NCI-H2107 (cell line): ENCODE data around the gene PLEKHO2.
"Not testable (repeated sequence)": the region's sequence is repeated elsewhere in the genome, so short reads cannot be mapped to it uniquely, and the experiment has no call there.

ENCODE experiments used
- DNase-seq: peaks from one replicate; lab custom pipeline; 2025; lab: John Stamatoyannopoulos, UW

PLEKHO2 gene, protein sequence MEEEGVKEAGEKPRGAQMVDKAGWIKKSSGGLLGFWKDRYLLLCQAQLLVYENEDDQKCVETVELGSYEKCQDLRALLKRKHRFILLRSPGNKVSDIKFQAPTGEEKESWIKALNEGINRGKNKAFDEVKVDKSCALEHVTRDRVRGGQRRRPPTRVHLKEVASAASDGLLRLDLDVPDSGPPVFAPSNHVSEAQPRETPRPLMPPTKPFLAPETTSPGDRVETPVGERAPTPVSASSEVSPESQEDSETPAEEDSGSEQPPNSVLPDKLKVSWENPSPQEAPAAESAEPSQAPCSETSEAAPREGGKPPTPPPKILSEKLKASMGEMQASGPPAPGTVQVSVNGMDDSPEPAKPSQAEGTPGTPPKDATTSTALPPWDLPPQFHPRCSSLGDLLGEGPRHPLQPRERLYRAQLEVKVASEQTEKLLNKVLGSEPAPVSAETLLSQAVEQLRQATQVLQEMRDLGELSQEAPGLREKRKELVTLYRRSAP

GRCh38 chr15:64841344-64842095, at the start of gene PLEKHO2:
PLEKHO2 (plus strand) TSS chr15:64841915; CDS start chr15:64842017, 102 bp downstream.
- DNase-seq, result peak; percentile 18

DNA sequence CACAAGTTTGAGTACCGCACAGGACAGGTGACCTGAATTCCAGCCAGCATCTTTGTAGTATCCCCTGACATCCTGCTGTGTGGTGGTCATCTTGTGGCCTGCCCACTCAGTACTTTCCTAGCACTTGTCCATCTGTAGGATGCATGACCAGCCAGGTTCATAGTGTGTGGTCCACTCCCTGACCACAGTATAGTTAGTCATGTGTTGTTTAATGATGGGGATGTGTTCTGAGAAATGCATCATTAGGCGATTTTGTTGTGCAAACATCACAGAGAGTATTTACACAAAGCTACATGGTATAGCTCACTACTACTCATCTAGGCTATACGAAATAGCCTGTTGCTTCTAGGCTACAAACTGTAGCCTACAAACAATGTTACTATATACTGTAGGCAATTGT, 49.4 kb upstream of the PLEKHO2 start:
- DNase-seq, result no peak

DNA sequence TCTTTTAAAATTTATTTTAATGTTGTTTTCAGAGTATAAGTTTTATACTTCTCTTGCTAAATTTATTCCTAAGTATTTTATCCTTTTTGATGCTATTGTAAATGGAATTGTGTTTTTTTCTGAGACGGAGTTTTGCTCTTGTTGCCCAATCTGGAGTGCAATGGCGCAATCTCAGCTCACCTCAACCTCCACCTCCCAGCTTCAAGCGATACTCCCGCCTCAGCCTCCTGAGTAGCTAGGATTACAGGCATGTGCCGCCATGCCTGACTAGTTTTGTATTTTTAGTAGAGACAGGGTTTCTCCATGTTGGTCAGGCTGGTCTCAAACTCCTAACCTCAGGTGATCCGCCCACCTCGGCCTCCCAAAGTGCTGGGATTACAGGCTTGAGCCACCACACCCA, 46.4 kb upstream of the PLEKHO2 start:
- not testable (repeated sequence) for DNase-seq

- DNase-seq, result not testable (repeated sequence)
Measured at GRCh38 chr15:64795921-64796320, 45.8 kb upstream of the PLEKHO2 start.

- not testable (repeated sequence) for DNase-seq
Measured at GRCh38 chr15:64798905-64799304, 42.8 kb upstream of the PLEKHO2 start.

DNA sequence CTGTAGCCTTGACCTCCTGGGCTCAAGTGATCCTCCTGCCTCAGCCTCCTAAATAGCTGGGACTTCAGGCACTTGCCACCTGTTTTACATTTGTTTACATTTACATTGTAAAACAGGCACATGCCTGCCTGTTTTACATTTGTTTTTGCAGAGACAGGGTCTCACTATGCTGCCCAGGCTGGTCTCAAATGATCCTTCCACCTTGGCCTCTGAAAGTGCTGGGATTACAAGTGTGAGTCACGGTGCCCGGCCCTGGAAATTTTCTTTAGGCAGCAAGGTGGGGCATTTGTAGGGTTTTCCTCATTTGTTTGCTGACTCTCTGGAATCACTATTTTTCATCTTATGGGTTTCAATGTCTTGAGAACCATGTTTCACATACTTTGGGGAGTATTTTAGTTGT, 41.2 kb upstream of the PLEKHO2 start:
- no peak for DNase-seq

DNA sequence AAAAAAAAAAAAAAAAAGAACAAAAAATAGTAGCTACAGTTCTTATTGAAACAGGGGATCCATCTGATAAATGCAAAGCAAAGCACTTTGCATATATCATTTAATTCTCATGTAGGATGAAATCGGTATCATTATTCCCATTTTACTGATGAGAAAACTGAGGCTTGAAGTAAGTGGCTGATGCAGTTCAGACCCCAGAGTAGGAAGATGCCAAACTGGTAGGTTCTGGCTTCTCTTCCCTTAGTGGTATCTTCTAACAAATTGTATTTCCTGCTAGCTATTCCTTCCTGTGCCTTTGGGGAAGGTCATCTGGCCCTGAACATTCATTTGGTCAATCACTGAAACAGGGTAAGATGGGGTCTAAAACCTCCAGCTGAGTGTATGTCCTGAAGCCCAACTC, 38.2 kb upstream of the PLEKHO2 start:
- no peak for DNase-seq

DNA sequence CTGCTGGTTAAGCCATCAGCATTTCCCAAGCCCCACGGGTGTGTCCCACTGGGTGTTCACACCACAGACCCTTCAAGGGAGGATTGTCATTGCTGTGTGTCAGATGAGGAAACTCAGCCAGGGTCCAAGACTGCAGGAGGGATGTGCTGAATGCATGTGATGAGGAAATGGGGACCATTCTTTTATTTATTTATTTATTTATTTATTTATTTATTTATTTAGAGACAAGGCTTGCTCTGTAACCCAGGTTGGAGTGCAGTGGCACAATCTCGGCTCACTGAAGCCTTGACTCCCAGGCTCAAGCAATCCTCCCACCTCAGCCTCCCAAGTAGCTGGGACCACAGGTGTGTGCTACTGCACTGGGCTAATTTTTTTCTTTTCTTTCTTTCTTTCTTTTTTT, 37.1 kb upstream of the PLEKHO2 start:
- DNase-seq, result no peak

DNA sequence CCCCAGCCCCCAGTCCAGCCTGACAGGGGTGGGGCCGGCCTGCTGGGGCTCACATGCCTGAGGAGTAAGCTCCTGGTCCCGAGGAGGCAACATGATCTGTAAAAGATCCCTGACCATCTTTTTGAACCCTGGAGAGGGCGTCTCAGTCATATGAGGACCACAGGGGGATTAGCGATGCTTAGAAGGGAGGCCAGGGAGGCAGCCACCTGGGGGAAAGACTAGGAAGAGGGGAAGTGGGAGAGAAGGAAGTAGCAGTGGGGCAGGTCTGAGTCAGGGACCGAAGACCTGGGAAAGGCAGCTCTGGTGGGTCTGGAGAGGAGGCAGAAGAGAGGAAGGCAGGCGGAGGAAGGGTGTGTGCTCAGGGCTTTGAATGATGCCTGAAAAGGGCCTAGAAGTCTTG, 35.2 kb upstream of the PLEKHO2 start:
- DNase-seq, result no peak

DNA sequence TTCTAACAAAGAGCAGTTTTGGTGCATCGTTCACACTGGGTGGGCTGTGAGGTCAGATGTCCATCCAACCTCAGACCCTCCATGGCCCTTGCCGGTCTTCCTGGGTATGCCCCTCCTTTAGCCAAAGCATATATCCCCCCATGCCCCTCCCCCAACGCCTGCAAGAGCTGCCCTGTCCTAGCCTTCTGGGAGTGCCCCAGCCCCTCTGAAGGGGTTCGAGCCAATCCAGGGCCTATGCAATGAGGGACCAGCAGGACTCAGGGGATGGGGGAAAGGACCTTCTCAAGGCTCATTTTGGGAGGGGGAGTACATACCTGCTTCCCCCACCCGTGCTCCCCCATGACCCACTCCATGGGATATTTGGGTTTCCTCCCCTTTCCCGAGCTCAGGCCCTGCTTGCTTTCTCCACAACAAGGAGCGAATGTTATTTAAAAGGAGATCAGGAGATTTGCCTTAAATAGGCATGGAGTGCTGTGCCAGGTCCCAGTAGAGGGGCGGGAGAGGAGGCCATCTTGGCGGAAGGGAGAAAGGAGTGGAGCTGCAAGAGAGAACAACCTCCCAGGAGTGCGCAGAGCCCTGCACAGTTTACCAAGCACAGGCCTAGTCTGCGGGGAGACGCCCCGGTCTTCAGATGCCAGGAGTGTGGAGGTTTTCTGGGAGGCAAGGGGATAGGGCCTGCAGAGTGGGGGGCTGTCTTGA, 34.5 kb upstream of the PLEKHO2 start:
- no peak for DNase-seq

- DNase-seq, result no peak
Measured at GRCh38 chr15:64807751-64808222, 33.9 kb upstream of the PLEKHO2 start.

GRCh38 chr15:64808785-64809453, 32.8 kb upstream of the PLEKHO2 start:
- DNase-seq, result no peak

DNA sequence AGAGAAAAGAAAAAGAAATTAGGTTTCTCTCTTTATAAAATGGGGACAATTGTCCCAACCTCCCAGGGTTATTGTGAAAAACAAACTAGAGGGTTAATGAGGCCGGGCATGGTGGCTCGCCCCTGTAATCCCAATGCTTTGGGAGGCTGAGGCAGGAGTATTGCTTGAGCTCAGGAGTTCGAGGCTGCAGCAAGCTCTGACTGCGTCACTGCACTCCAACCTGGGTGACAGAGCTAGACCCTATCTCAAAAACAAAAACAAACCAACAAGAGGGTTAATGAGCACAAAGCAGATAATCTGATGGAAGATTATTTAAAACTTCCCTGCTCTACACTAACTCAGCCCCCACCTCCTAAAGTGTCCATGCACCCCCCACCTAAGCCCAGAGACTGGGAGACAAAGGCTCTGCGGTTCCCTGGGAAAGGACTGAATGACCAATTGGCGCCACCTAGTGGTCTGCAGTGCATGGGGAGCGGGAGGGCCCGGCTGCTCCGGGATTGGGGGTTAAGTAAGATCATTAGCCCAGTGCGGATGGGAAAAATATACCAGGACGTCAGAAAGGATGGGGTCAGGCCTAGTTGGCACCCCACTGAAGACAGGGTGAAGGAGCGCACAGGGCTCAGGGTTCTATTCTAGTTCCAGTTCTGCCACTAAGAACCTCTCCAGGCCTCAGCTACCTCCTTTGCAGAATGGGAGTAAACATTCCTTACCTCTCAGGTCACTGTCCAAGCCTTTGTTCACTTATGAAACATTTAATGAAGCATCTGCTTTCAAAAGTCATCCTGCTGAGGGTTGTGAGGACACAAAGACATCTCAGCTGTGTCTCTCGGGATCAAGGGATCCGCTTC, 31.8 kb upstream of the PLEKHO2 start:
- peak; percentile 17 for DNase-seq

- no peak for DNase-seq
Measured at GRCh38 chr15:64810497-64811326, 31.0 kb upstream of the PLEKHO2 start.

DNA sequence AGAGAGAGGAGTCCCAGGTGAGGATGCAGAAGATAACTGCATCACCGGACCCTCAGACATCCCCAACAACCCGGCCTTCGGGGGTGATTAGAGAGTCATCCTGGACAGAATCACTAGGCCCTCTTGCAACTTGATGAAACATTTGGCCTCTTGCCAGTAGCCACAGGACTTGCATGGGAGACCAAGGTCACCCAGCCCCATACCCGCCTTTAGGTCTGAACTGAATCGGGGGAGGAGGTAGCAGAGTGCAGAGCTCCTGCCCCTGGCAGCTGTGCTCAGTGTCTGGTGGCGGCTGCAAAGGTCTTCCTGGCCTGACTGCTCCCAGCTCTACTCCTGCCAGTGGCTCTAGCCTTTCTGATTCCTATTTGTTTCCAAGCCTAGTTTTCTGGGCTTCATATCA, 28.6 kb upstream of the PLEKHO2 start:
- no peak for DNase-seq

GRCh38 chr15:64814283-64814682, 27.4 kb upstream of the PLEKHO2 start:
- DNase-seq, result not testable (repeated sequence)

GRCh38 chr15:64814965-64815364, 26.8 kb upstream of the PLEKHO2 start:
- DNase-seq, result not testable (repeated sequence)

- no peak for DNase-seq
Measured at GRCh38 chr15:64816452-64816851, 25.3 kb upstream of the PLEKHO2 start.

DNA sequence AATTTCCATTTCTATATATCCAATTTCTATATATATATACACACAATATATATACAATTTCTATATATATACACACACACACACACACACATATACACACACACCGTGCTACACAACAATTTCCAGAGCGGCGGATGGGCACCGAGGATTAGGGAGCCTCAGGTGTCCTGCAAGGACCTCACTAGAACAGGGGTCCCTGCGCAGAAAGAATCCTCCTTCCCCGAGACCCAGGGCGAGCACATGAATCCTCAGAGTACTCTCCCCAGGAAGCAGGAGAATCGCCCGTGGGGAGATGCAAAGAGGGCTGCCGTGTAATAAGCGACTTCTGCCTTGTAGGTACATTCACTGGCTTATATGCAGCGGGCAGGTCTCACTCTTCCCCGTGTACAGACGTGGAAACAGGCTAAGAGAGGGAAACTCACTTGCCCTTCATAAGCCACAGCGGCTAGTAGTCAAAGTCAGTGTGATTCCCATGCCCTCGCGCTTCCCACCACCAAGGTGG, 16.7 kb upstream of the PLEKHO2 start:
- DNase-seq, result no peak
